GM21381 (cell line): Measurements from ENCODE around the gene SYCE3.
A peak's percentile ranks its signal among the peaks of the same experiment; 100 is the strongest.

Source experiments
- ATAC-seq: cut with Tn5 transposase; IDR thresholded peaks from one replicate; pipeline ENCODE4 v1.9.1; 2021; ENCODE audit warnings: mild to moderate bottlenecking, moderate library complexity; ENCODE audit not compliant: unreplicated experiment

SYCE3 gene

GRCh38 chr22:50600967-50601668 is 38.4 kb upstream of the SYCE3 start:
- ATAC-seq, result no peak

GRCh38 chr22:50600538-50600937 is 37.8 kb upstream of the SYCE3 start, which contains the start of gene MAPK8IP2:
Gene MAPK8IP2, plus strand, starts transcription at chr22:50600793. Its CDS starts 26 bp downstream, at chr22:50600819.
- ATAC-seq, result no peak

DNA sequence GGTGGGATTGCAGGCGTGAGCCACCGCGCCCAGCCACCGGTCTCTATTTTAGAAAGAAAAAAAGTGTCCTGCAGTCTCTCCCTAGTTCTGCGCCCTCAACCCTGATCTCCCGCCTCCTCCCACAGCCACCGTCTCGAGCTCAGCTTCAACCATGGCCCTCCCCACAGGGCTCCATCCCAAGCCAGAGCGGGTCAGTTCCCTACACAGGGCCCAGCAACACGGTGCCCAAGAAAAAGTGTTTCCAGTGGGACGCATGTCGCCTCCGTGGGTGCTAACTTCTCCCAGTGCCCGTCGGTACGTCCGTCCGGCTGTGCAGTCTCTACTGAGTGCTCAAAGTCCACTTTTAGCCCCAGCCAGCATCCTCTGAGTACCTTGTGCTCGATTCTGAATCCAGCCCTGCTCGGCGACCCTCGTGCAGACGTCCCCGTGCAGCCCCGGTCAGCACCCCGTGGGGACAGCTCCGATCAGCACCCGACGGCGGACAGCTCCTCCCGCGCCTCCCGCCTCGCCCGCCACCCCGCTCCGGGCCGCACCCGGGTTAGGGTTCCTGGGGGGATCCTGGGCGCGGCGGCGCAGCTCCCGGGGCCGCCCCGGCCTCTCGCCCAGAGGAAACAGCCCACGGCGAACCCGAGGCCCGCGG is 37.2 kb upstream of the SYCE3 start:
- no peak for ATAC-seq

DNA sequence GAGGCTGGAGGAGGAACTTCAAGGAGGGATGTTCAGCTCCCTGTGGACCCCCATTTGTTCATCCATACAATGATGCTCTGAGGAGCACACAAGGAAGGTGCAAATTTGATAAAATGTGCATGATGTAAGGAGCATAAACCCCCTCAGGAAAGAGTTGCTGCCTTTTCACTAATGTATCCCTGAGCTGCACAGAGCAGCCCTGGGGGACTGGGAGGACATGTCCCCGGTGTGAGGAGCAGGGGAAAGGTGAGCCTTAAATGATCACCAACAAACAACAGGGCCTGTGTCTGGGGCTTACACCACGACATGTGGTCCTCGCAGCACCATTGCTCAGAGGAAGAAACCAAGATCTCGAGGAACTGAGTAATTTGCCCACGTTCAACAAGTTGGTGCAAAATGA is 34.4 kb upstream of the SYCE3 start:
- no peak for ATAC-seq

DNA sequence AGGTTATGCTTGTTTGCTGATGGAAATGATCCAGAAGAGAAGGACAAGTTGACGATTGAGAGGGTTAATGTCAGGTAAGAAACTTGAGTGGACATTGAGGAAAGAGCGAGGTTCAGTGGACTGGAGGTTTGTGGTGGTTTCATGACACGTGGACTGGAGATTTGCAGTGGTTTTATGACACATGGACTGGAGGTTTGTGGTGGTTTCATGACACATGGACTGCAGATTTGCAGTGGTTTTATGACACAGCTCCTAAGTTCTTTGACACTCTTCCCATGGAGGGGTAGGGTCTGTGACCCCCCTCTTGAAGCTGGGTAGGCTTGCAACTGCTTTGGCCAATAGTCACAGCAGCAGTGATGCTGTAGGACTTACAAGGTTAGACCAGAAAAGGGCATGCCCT is 32.5 kb upstream of the SYCE3 start:
- ATAC-seq, result no peak

DNA sequence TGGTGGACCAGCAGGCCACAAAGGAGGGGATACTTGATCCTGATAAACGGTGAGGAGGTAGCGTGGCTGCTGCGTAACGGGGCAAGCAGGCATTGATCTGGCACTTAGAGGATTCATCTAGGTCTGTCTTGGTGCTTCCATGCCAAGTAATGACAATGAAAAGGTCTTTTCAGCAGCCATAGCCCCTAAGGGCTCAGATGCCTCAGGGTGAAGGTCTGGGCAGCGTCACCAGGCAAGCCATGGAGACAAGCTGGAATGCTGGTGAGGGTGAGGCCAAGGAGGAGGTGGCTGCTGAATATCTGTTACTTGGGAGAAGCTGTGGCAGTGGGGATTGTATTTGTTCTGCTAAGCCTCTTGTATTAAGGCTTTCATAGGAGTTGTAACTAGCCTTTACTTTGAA is 24.7 kb upstream of the SYCE3 start:
- ATAC-seq, result no peak

- ATAC-seq, result no peak
These were observed 23.7 kb upstream of the SYCE3 start for GRCh38 chr22:50586416-50586815.

- ATAC-seq, result no peak
These were observed 23.1 kb upstream of the SYCE3 start for GRCh38 chr22:50585781-50586180.

DNA sequence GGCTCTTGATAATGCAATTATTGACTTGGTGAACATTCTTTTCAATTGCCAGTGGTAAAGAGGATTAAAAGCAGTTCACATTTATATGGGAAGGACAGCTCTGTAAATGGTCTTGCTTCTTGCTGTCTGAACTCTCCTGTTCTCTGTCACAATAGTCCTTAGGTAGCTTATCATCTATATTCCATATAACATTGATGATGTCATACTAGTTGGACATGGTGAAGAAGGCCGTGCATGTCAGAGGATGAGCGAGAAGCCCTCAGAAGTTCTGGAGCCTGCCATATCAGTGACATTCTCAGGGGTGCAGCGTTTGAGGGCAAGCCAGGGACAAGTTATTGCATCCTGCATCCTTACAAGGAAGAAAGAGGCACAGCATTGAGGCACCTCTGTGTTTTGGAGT is 22.5 kb upstream of the SYCE3 start:
- ATAC-seq, result no peak

- no peak for ATAC-seq
These were observed 21.7 kb upstream of the SYCE3 start for GRCh38 chr22:50584106-50585096.

- peak; percentile 17 for ATAC-seq
These were observed 20.7 kb upstream of the SYCE3 start for GRCh38 chr22:50583294-50583861.

- ATAC-seq, result peak; percentile 86
These were observed 20.0 kb upstream of the SYCE3 start, which contains the start of gene CHKB for GRCh38 chr22:50582493-50583293. Gene CHKB, minus strand, starts transcription at chr22:50582849. Its CDS starts 68 bp downstream, at chr22:50582781.

GRCh38 chr22:50581950-50582492 is 19.3 kb upstream of the SYCE3 start:
- peak; percentile 13 for ATAC-seq

DNA sequence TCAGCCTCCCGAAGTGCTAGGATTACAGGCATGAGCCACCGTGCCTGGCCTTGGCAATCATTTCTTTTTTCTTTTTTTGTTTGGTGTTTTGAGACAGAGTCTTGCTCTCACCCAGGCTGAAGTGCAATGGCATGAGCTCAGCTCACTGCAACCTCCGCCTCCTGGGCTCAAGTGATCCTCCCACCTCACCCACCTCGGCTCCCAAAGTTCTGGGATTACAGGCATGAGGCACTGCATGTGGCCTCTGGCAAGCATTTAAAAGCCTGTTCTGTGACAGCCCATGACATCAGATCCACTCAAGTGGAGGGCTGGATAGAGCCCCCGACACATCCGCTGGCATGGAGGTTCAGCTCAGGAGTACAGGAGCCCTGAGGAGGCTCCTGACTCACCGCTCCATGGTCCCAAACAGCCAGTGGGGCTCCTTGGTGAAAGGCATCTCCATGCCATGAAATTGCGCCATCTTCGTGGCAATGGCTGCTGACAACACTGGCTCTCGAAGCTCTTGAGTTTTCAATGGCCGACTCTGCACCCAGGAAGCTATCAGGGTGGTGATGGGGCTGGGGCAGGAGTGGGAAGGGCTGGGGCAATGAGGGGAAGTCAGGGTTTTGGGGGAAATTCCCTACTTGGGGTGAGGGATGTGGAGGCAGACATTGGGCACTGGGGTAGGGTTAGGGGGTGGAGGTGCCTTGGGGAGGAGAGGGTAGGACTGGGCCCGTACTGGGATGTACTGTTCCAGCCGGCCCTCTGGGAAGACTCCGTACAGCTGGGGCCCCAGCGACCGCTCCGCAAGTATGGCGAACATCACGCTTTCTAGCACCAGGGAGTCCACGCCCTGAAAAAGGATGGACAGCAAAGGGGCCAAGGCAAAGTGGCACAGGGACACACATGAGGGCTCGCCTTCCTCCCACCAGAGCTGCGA is 18.6 kb upstream of the SYCE3 start:
- ATAC-seq, result no peak

GRCh38 chr22:50579752-50580151 is 17.0 kb upstream of the SYCE3 start:
- no peak for ATAC-seq

DNA sequence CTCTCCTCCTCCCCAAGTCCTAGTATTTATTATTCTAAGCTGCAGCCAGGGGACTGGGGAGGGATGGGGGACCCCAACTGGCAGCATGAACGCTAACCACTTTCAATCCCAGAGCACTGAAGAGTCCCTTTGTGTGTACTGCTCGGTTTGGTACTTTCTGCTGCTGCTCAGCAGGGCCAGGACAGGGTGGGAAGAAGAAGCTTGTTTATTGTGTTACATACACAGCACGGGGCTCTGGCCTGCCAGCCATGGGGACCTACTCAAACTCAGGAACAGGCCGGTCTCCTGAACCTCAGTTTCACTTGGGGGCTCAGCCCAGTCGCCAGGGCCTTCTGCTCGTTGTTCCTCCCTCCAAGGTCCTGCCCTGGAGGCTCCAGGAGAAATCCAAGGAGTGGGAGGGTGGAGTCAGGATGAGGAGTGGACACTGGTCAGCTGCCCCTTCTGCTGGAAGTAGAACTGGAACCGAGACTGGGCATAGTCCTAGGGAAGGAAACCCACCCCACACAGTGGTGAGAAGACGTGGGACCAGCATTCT is 16.1 kb upstream of the SYCE3 start:
- ATAC-seq, result no peak

DNA sequence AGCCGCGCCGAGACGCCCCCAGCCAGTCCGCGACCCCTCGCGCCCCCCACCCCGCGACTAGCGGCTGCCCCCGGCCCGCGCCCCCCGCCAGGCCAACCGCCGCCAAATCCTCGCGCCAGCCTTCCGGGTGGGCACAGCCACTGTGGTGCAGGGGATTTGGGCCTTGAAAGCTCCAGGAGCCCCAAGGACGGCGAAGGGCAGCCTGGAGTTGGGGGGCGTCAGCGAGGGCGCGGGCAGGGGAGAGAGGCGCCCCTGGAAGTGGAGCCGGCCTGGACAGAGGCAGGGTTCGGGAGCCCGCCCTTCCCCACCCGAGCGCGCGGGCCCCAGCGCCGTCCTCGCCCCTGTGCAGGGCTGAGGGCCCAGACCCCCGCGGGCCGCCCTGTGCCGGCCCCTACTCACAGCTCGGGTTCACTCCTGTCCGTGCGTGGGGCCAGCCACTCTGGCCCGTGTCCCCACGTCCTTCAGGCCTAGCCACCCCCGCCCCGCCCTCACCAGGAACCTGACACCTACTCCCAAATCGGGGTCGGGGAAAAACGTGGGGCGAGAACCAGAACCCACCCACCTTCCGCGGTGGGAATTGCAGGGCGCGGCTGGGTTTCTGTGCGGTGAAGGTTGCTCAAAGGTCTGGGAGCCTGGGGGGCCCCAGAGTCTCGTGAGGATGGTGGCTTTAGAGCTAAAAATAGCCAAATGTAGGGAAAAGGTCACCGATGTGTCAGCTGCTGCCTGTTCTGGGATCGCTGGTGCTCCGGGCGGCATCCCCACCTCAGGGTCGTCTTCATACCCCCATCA is 15.5 kb upstream of the SYCE3 start, which contains the start of gene CPT1B:
Gene CPT1B (minus strand): TSS at position 441 of the 789 bp plus-strand sequence. CDS start 512 bp downstream, outside the sequence.
- no peak for ATAC-seq

- no peak for ATAC-seq
These were observed 14.9 kb upstream of the SYCE3 start for GRCh38 chr22:50577697-50577986.
